Measurements from ENCODE around the gene ATOX1. TPM values are rescaled to one million over a fixed set of nuclear protein-coding genes. Genes with fewer than 3 reads are reported as not detected.

Gene ATOX1, protein sequence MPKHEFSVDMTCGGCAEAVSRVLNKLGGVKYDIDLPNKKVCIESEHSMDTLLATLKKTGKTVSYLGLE
- total RNA-seq: 10 to 100 TPM; 28.7 to 46.9 (median 40.7) TPM
- 10 to 100 TPM; 60.5 to 99.1 (median 80.3) TPM for polyA plus RNA-seq
- long read RNA-seq, donor 1, transcript ATOX1-201 (4 exons, 488 nt): major isoform, 7 of 9 reads
- long read RNA-seq, donor 1, partial matches to known transcripts: 0 of 9 reads
- long read RNA-seq, donor 1, other reads (novel, unspliced or antisense): 2 of 9 reads
- long read RNA-seq, donor 2, transcript ATOX1-201 (4 exons, 488 nt): major isoform, 9 of 15 reads
- long read RNA-seq, donor 2, partial matches to known transcripts: 0 of 15 reads
- long read RNA-seq, donor 2, other reads (novel, unspliced or antisense): 5 of 15 reads

DNA sequence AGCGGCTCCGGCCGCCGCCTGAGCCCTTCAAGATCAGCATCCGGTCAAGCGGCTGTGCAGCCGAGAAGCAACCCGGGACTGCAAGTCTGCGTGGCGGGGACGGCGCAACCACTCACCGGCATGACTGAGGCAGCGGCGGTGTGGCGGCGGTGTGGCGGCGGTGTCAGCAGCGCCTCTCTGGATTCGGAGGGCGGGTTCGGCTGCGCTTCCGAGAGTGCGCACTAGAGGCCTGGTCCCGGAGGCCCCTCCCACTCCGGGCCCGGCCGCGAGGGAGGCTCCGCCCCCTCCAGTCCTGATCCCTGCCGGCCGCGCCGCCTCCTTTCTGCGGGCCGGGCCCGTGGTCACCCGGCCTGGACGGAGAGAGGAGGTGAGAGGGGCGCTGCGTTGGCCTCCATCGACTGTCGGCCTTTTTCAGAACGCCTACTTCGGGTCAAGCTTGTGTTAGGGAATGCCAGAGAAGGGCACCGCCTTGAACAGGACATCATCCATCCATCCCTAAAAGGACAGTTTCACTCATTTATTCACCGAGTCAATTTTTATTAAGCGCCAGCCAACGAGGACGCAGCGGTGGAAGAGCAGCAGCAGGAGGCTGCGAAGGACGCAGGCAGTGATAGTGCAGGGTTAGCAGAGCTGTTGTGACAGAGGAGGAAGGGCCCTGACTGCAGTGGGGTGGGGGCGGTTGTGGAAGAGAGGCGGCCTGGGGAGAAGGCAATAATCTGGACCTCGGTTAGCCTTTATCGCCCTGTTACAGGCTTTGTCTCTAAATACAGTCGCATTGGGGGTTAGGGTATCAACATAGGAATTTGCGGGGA is at the start of gene ATOX1:
Gene ATOX1, minus strand, starts transcription at position 202 of the 812 bp plus-strand sequence. Its CDS starts 80 bp downstream, at position 122.
- peak; percentile 98 to 99 (median 99) for ATAC-seq
- Histone ChIP-seq H3K9me3 (no peaks in the 10 kb centered on the region), H3K4me3 (peak within 1 kb of the TSS; percentile 80), H3K27me3 (ENCODE audit: insufficient read depth in 3 of 3, low read length in 2 of 3) (no peaks in the 10 kb centered on the region), H3K27ac (peak within 1 kb of the TSS; percentile 80), H3K4me1 (peaks cover 11% of the 10 kb centered on the region), H3K36me3 (ENCODE audit: insufficient read depth in 1 of 2, low read depth in 1 of 2) (no peaks in the 10 kb centered on the region)
- TF ChIP-seq, protein P1, sequence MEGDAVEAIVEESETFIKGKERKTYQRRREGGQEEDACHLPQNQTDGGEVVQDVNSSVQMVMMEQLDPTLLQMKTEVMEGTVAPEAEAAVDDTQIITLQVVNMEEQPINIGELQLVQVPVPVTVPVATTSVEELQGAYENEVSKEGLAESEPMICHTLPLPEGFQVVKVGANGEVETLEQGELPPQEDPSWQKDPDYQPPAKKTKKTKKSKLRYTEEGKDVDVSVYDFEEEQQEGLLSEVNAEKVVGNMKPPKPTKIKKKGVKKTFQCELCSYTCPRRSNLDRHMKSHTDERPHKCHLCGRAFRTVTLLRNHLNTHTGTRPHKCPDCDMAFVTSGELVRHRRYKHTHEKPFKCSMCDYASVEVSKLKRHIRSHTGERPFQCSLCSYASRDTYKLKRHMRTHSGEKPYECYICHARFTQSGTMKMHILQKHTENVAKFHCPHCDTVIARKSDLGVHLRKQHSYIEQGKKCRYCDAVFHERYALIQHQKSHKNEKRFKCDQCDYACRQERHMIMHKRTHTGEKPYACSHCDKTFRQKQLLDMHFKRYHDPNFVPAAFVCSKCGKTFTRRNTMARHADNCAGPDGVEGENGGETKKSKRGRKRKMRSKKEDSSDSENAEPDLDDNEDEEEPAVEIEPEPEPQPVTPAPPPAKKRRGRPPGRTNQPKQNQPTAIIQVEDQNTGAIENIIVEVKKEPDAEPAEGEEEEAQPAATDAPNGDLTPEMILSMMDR (IDR thresholded peaks at IDR 0.05): peak; percentile 27
- intact Hi-C loops (cut with DNase I): no loop called here
- peak; percentile 93 to 97 for DNase-seq
- 3 to 7% (median 6%) methylated on average over 35 to 61 of the region's 61 CpGs for WGBS, 3 donors

DNA sequence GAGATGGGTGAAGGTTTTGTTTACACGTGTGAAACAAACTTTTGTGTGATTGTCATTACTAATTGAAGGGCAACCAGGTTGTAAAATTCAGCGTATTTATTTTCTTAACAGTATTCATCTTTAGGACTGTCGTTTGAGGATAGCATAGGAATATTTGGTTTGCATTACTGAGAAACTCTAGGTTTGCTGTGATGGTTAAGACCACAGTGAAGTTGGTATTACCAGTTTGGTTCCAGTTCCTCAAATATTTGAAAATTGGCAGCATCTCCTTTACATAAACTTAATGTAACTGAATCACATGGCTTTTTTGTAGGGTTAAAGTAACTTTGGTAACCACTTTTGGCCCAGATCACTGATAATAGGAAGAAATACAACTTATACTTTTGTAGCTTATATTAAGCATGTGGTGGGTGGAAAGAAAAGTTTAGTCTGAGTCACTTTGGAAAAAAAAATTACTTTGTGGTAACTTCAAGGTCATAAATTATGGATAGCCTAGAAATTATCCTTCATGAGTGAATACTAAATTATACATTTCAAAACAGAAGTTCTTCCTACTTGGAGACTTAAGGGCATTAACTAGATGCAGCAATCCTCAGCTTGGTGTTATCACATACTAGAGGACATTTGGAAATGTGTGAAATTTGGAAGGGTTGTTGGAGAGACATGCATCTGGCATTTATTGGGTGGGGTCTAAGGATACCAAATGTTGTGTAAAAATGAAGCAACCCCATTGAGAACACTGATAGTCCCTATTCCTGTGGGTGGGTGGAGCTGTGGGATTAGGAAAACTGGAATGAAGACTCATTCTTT is 47.2 kb upstream of the ATOX1 start:
- WGBS, 3 donors: 93 to 97% (median 96%) methylated on average over 3 of the region's 3 CpGs
- ATAC-seq (peak; percentile 24 to 56 (median 45)), DNase-seq (no peak)
- intact Hi-C loops (cut with DNase I): no loop called here
- H3K4me3 ChIP-seq: no peak overlapping the region
- no peaks in the 10 kb centered on the region for H3K27me3 ChIP-seq (ENCODE audit: insufficient read depth in 3 of 3, low read length in 2 of 3)
- H3K9me3 ChIP-seq: no peaks in the 10 kb centered on the region
- H3K27ac ChIP-seq: no peak overlapping the region
- TF ChIP-seq, protein P1 (IDR thresholded peaks at IDR 0.05): no peak
- peaks cover 7 to 88% of the 10 kb centered on the region in 2 donors for H3K36me3 ChIP-seq (ENCODE audit: insufficient read depth in 1 of 2, low read depth in 1 of 2)
- peaks cover 7% of the 10 kb centered on the region for H3K4me1 ChIP-seq

DNA sequence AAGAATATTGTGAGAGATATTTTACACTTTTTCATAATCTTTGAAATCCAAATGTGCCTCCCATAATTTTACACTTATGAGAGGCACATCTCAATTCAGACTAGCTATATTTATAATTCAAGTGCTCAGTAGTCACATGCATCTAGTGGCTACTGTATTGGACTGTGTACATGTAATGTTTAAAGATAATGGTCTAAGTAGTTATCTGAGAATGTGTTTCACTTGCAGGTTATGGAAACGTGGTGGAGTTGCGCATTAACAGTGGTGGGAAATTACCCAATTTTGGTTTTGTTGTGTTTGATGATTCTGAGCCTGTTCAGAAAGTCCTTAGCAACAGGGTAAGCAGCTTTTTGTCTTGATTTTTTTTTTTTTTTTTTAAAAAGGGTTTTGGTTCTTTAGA is 42.1 kb upstream of the ATOX1 start:
- Histone ChIP-seq H3K4me1 (no peaks in the 10 kb centered on the region), H3K27me3 (ENCODE audit: insufficient read depth in 3 of 3, low read length in 2 of 3) (no peaks in the 10 kb centered on the region), H3K9me3 (no peaks in the 10 kb centered on the region), H3K27ac (no peak overlapping the region), H3K36me3 (ENCODE audit: insufficient read depth in 1 of 2, low read depth in 1 of 2) (peaks cover 7 to 100% of the 10 kb centered on the region in 2 donors), H3K4me3 (no peak overlapping the region)
- ATAC-seq: no peak
- 81 to 95% (median 86%) methylated on average over 2 of the region's 2 CpGs for WGBS, 3 donors
- TF ChIP-seq, protein P1 (IDR thresholded peaks at IDR 0.05): no peak
- no peak for DNase-seq
- intact Hi-C loops (cut with DNase I): no loop called here

DNA sequence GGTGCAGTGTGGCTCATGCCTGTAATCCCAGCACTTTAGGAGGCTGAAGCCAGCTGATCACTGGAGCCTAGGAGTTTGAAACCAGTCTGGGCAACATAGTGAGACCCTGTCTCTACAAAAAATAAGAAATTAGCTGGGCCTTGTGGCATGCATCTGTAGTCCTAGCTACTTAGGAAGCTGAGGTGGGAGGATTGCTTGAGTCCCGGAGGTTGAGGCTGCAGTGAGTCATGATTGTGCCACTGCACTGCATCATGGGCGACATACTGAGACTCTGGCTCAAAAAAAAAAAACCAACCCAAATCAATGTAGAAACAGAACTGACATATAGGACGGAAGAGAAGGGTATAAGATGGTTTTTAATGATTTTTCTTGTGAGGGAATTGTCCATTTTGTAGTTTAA is 41.0 kb upstream of the ATOX1 start:
- Histone ChIP-seq H3K9me3 (no peaks in the 10 kb centered on the region), H3K4me3 (no peak overlapping the region), H3K36me3 (ENCODE audit: insufficient read depth in 1 of 2, low read depth in 1 of 2) (peaks cover 10 to 100% of the 10 kb centered on the region in 2 donors), H3K27me3 (ENCODE audit: insufficient read depth in 3 of 3, low read length in 2 of 3) (no peaks in the 10 kb centered on the region), H3K4me1 (no peaks in the 10 kb centered on the region), H3K27ac (no peak overlapping the region)
- TF ChIP-seq, protein P1 (IDR thresholded peaks at IDR 0.05): no peak
- ATAC-seq: peak in 2 of 4 donors; percentile 46 to 54
- intact Hi-C loops (cut with DNase I): no loop called here
- no peak for DNase-seq
- 90 to 93% (median 93%) methylated on average over 3 of the region's 3 CpGs for WGBS, 3 donors

Measured in psoas muscle (tissue), 8 donors.